ENCODE results near the gene THBS1.

- TF ChIP-seq, protein P1, sequence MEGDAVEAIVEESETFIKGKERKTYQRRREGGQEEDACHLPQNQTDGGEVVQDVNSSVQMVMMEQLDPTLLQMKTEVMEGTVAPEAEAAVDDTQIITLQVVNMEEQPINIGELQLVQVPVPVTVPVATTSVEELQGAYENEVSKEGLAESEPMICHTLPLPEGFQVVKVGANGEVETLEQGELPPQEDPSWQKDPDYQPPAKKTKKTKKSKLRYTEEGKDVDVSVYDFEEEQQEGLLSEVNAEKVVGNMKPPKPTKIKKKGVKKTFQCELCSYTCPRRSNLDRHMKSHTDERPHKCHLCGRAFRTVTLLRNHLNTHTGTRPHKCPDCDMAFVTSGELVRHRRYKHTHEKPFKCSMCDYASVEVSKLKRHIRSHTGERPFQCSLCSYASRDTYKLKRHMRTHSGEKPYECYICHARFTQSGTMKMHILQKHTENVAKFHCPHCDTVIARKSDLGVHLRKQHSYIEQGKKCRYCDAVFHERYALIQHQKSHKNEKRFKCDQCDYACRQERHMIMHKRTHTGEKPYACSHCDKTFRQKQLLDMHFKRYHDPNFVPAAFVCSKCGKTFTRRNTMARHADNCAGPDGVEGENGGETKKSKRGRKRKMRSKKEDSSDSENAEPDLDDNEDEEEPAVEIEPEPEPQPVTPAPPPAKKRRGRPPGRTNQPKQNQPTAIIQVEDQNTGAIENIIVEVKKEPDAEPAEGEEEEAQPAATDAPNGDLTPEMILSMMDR (IDR thresholded peaks at IDR 0.05; ENCODE audit: insufficient read depth, low read length, poor library complexity, severe bottlenecking): no peak
- TF ChIP-seq EZH2phosphoT487 (conservative IDR thresholded peaks at IDR 0.05; ENCODE audit: low read length): no peak
Measured at GRCh38 chr15:39625451-39625850, 44.6 kb downstream of the THBS1 start.

Measured in SU-DHL-6 (cell line).